Panc1 (cell line): ENCODE data around the gene RALA. TPM values are rescaled to one million over a fixed set of nuclear protein-coding genes. Genes with fewer than 3 reads are reported as not detected.

ENCODE experiments used
- ATAC-seq: fragments of 200-7000 bp; cut with Tn5 transposase; 2 replicates; pipeline ENCODE4 v1.9.1; 2020; ENCODE audit warnings: mild to moderate bottlenecking, moderate library complexity
- BruUV-seq: library from RNA; stranded (reverse); fragments of 400-500 nt; replicated peaks from 2 replicates; lab custom pipeline; 2021; lab: Mats Ljungman, UMichigan
- CTCF ChIA-PET: fragments of 300-600 bp; sonication (Branson Sonifier 250); formaldehyde crosslinking; loops from one replicate; lab custom pipeline; 2022; ENCODE audit warnings: antibody characterized with exemption; lab: Charles Lee
- POLR2A ChIA-PET: fragments of 300-600 bp; sonication (Branson Sonifier 250); formaldehyde crosslinking; loops from one replicate; lab custom pipeline; 2022; ENCODE audit warnings: antibody characterized with exemption; lab: Charles Lee
- DNase-seq: peaks from one replicate; pipeline ENCODE4 v3.0.0-alpha.2; 2010; ENCODE audit warnings: low read depth, low spot score
- H3K27ac ChIP-seq: 2 replicates; pipeline ENCODE4 v1.5.1; 2011; ENCODE audit warnings: mild to moderate bottlenecking, low read length, inconsistent platforms
- H3K27me3 ChIP-seq: fragments of 200-500 bp; sonication (Bioruptor generic); 2 replicates; pipeline ENCODE4 v1.6.0; 2014; ENCODE audit warnings: low read length, inconsistent platforms; ENCODE audit not compliant: control insufficient read depth, insufficient read depth
- H3K36me3 ChIP-seq: fragments of 200-500 bp; sonication (Bioruptor generic); 2 replicates; pipeline ENCODE4 v1.5.1; 2014; ENCODE audit warnings: inconsistent platforms, mild to moderate bottlenecking, low read length, moderate library complexity; ENCODE audit not compliant: control insufficient read depth, insufficient read depth
- H3K4me1 ChIP-seq: 2 replicates; pipeline ENCODE4 v1.5.1; 2011; ENCODE audit warnings: inconsistent platforms, mild to moderate bottlenecking, low read length, moderate library complexity; ENCODE audit not compliant: control insufficient read depth, insufficient read depth
- H3K4me3 ChIP-seq, 2 experiments: 2 replicates each; pipeline ENCODE4 v1.5.1; 2011 to 2012; ENCODE audit warnings: low read depth in 2 of 2, low read length in 2 of 2, mild to moderate bottlenecking in 2 of 2, inconsistent platforms in 1 of 2, moderate library complexity in 1 of 2
- H3K9me3 ChIP-seq: fragments of 200-500 bp; sonication (Bioruptor generic); 2 replicates; pipeline ENCODE4 v1.5.1; 2014; ENCODE audit warnings: low read depth, mild to moderate bottlenecking, inconsistent platforms, low read length, moderate library complexity; ENCODE audit not compliant: control insufficient read depth, insufficient read depth
- POLR2AphosphoS5 ChIP-seq: IDR thresholded peaks from 2 replicates; pipeline ENCODE4 v1.6.1; 2012; ENCODE audit warnings: mild to moderate bottlenecking, low read depth, low read length, moderate library complexity
- SIN3A ChIP-seq: IDR thresholded peaks from 2 replicates; pipeline ENCODE4 v1.6.1; 2012; ENCODE audit warnings: low read depth, mild to moderate bottlenecking, low read length, moderate library complexity, borderline replicate concordance; ENCODE audit not compliant: insufficient read depth
- TCF7L2 ChIP-seq: IDR thresholded peaks from 2 replicates; pipeline ENCODE4 v1.6.1; 2011; ENCODE audit warnings: mild to moderate bottlenecking, low read depth, low read length, inconsistent platforms
- in situ Hi-C: cut with HindIII; loops from 2 replicates; pipeline ENCODE4 v1.10.0; 2016; ENCODE audit warnings: low sequenced_read_pairs, low pct_unique_long_range_greater_than_20kb
- intact Hi-C: fragments of 100-400 bp; cut with micrococcal nuclease; formaldehyde crosslinking; loops from one replicate; pipeline ENCODE4 v1.10.0; 2022; ENCODE audit not compliant: unreplicated experiment
- total RNA-seq: library from RNA; stranded (reverse); gene quantifications from one replicate; pipeline ENCODE4 v1.2.1, GENCODE V29; 2021; ENCODE audit not compliant: unreplicated experiment
- TF ChIP-seq, protein P1 (sequence below), 2 experiments: IDR thresholded peaks; 2 replicates each; pipeline ENCODE4 v1.6.1; 2011 to 2012; ENCODE audit warnings: low read depth in 2 of 2, control low read depth in 1 of 2, low read length in 1 of 2, mild to moderate bottlenecking in 1 of 2, moderate library complexity in 1 of 2; ENCODE audit not compliant: insufficient read depth in 1 of 2
- TF ChIP-seq, protein P2 (sequence below): fragments of 450-650 bp; IDR thresholded peaks from 2 replicates; pipeline ENCODE4 v1.5.1; 2017; ENCODE audit warnings: mild to moderate bottlenecking

RALA gene
- total RNA-seq, 1 experiment from 2014 or later = 34.3 TPM

DNA sequence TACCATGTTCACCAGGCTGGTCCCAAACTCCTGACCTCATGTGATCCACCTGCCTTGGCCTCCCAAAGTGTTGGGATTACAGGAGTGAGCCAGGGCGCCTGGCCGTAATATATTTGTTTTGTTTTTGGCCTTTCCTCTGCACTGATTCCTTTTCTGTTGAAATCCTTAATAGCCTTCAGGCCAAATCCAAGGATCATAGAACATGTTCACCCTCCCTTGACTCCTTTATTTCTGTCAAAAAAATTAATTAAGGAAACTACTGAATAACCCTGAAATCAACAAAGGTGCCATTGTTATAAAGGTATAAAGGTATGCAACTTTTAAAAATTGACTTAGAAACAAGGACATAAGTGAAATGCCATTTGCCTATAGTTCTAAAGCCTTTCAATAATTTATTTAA is 15.5 kb upstream of the RALA start:
- CTCF ChIA-PET = no interaction called here
- peaks cover 12% of the 10 kb centered on the region; the same call in 1 of the 2 replicates for H3K27me3 ChIP-seq
- H3K36me3 ChIP-seq = no peaks in the 10 kb centered on the region
- intact Hi-C loops (no loop called here), in situ Hi-C loops (no loop called here)
- ATAC-seq (no peak), DNase-seq (no peak)
- no peaks in the 10 kb centered on the region for H3K9me3 ChIP-seq
- no TSS peak for BruUV-seq
- TF ChIP-seq, protein P1, sequence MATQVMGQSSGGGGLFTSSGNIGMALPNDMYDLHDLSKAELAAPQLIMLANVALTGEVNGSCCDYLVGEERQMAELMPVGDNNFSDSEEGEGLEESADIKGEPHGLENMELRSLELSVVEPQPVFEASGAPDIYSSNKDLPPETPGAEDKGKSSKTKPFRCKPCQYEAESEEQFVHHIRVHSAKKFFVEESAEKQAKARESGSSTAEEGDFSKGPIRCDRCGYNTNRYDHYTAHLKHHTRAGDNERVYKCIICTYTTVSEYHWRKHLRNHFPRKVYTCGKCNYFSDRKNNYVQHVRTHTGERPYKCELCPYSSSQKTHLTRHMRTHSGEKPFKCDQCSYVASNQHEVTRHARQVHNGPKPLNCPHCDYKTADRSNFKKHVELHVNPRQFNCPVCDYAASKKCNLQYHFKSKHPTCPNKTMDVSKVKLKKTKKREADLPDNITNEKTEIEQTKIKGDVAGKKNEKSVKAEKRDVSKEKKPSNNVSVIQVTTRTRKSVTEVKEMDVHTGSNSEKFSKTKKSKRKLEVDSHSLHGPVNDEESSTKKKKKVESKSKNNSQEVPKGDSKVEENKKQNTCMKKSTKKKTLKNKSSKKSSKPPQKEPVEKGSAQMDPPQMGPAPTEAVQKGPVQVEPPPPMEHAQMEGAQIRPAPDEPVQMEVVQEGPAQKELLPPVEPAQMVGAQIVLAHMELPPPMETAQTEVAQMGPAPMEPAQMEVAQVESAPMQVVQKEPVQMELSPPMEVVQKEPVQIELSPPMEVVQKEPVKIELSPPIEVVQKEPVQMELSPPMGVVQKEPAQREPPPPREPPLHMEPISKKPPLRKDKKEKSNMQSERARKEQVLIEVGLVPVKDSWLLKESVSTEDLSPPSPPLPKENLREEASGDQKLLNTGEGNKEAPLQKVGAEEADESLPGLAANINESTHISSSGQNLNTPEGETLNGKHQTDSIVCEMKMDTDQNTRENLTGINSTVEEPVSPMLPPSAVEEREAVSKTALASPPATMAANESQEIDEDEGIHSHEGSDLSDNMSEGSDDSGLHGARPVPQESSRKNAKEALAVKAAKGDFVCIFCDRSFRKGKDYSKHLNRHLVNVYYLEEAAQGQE (IDR thresholded peaks at IDR 0.05; ENCODE audit: insufficient read depth in 1 of 2, low read depth in 2 of 2, low read length in 1 of 2) = no peak
- no peak for TF ChIP-seq POLR2AphosphoS5
- no peak for TF ChIP-seq SIN3A
- TF ChIP-seq TCF7L2 = no peak
- TF ChIP-seq, protein P2, sequence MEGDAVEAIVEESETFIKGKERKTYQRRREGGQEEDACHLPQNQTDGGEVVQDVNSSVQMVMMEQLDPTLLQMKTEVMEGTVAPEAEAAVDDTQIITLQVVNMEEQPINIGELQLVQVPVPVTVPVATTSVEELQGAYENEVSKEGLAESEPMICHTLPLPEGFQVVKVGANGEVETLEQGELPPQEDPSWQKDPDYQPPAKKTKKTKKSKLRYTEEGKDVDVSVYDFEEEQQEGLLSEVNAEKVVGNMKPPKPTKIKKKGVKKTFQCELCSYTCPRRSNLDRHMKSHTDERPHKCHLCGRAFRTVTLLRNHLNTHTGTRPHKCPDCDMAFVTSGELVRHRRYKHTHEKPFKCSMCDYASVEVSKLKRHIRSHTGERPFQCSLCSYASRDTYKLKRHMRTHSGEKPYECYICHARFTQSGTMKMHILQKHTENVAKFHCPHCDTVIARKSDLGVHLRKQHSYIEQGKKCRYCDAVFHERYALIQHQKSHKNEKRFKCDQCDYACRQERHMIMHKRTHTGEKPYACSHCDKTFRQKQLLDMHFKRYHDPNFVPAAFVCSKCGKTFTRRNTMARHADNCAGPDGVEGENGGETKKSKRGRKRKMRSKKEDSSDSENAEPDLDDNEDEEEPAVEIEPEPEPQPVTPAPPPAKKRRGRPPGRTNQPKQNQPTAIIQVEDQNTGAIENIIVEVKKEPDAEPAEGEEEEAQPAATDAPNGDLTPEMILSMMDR = no peak
- no peak overlapping the region for H3K27ac ChIP-seq
- no peaks in the 10 kb centered on the region for H3K4me1 ChIP-seq
- no peak overlapping the region for H3K4me3 ChIP-seq
- POLR2A ChIA-PET = no interaction called here

DNA sequence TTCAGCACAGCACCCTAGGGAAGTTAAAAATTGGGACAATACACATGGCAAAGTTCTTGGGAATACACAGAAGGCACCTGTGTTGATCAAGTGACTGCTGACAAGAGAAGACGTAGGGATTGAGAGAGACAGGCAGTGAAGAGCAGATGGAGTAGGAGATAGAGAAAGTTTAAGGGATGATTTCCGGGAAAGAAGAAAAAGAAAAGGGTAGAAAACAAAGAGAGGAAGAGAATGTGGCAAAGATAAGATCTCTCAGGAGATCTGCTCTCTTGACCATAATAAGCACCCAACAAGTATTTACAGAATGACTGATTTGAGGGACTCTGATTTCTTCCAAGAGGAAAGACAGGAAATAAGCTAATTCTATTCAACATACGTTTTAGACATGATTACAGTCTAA is 15.1 kb upstream of the RALA start:
- CTCF ChIA-PET = no interaction called here
- TF ChIP-seq, protein P1 (IDR thresholded peaks at IDR 0.05; ENCODE audit: insufficient read depth in 1 of 2, low read depth in 2 of 2, low read length in 1 of 2) = no peak
- TF ChIP-seq, protein P2 = no peak
- TF ChIP-seq TCF7L2 = no peak
- no peak for TF ChIP-seq POLR2AphosphoS5
- no peak for TF ChIP-seq SIN3A
- Histone ChIP-seq H3K27ac (no peak overlapping the region), H3K4me1 (no peaks in the 10 kb centered on the region), H3K36me3 (no peaks in the 10 kb centered on the region), H3K27me3 (peaks cover 12% of the 10 kb centered on the region; the same call in 1 of the 2 replicates), H3K9me3 (no peaks in the 10 kb centered on the region), H3K4me3 (no peak overlapping the region)
- DNase-seq (no peak), ATAC-seq (no peak)
- in situ Hi-C loops = no loop called here
- BruUV-seq = no TSS peak
- POLR2A ChIA-PET = no interaction called here
- intact Hi-C loops = no loop called here
